ENCODE data around the gene ZNF581.

ZNF581 gene

DNA sequence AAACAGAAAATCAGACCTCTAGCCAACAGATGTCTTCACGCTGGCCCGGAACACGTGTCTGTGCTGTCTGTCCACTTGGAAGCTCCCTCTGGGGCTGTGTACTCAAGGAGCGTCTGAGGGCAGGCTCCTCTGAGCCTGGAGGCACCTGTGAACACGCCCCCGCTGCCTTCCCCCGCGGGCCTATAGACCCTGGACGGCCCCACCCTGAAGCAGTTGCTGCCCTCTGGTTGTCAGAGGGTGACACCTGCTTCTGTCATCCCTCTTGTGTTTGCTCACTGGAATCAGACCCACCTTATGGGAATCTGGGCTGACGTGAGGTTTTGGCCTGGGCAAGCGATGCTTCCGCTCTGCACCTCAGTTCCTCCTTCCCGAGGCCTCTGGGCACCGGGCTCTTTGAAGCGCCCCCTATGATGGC is 50.8 kb downstream of the ZNF581 start:
- H3K9me3 ChIP-seq (ENCODE audit: low read length): no peaks in the 10 kb centered on the region
- no peaks in the 10 kb centered on the region for H3K27me3 ChIP-seq (ENCODE audit: insufficient read depth, low read length)
- no peak overlapping the region for H3K9ac ChIP-seq (ENCODE audit: low read length)
- H3K4me2 ChIP-seq (ENCODE audit: low read length): no peak overlapping the region
- peaks cover 87% of the 10 kb centered on the region for H3K36me3 ChIP-seq (ENCODE audit: insufficient read depth, low read length)
- no peaks in the 10 kb centered on the region for H3F3A ChIP-seq (ENCODE audit: insufficient read depth, low read length)
- H3K27ac ChIP-seq (ENCODE audit: low read depth, low read length, poor library complexity, severe bottlenecking): no peak overlapping the region
- H3K9me2 ChIP-seq (ENCODE audit: low read depth, low read length): no peaks in the 10 kb centered on the region
- TF ChIP-seq EZH2 (IDR thresholded peaks at IDR 0.05; ENCODE audit: borderline replicate concordance, low read length): no peak
- TF ChIP-seq, protein P1, sequence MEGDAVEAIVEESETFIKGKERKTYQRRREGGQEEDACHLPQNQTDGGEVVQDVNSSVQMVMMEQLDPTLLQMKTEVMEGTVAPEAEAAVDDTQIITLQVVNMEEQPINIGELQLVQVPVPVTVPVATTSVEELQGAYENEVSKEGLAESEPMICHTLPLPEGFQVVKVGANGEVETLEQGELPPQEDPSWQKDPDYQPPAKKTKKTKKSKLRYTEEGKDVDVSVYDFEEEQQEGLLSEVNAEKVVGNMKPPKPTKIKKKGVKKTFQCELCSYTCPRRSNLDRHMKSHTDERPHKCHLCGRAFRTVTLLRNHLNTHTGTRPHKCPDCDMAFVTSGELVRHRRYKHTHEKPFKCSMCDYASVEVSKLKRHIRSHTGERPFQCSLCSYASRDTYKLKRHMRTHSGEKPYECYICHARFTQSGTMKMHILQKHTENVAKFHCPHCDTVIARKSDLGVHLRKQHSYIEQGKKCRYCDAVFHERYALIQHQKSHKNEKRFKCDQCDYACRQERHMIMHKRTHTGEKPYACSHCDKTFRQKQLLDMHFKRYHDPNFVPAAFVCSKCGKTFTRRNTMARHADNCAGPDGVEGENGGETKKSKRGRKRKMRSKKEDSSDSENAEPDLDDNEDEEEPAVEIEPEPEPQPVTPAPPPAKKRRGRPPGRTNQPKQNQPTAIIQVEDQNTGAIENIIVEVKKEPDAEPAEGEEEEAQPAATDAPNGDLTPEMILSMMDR (IDR thresholded peaks at IDR 0.05; ENCODE audit: low read length): no peak
- no peaks in the 10 kb centered on the region for H3K4me1 ChIP-seq (ENCODE audit: insufficient read depth, low read length, severe bottlenecking)
- H3K79me2 ChIP-seq (ENCODE audit: insufficient read depth, low read length): no peaks in the 10 kb centered on the region
- H3K4me3 ChIP-seq (ENCODE audit: low read depth, low read length, poor library complexity, severe bottlenecking): no peak overlapping the region
- H4K20me1 ChIP-seq (ENCODE audit: insufficient read depth, low read length): no peaks in the 10 kb centered on the region
- H2AFZ ChIP-seq (ENCODE audit: low read length): no peak overlapping the region

DNA sequence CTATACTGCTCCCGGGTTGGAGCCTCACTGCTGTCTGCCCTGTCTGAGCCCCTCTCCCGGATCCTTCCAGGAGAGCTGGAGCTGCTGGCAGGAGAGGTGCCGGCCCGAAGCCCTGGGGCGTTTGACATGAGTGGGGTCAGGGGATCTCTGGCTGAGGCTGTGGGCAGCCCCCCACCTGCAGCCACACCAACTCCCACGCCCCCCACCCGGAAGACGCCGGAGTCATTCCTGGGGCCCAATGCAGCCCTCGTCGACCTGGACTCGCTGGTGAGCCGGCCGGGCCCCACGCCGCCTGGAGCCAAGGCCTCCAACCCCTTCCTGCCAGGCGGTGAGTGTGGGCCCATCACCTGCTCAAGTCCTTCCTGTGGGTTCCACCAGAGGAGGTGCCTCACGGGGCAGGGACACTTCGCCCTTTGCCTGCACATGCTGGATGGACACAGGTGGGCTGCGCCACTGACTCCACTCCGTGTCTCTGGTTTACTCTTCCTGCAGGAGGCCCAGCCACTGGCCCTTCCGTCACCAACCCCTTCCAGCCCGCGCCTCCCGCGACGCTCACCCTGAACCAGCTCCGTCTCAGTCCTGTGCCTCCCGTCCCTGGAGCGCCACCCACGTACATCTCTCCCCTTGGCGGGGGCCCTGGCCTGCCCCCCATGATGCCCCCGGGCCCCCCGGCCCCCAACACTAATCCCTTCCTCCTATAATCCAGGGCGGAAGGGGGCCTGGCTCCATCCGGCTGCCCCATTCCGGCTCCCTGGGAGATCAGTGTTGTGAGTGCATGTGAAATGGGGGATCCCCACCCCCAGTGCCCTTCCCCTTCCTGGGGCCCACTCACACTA is 51.4 kb downstream of the ZNF581 start:
- Histone ChIP-seq H4K20me1 (ENCODE audit: insufficient read depth, low read length) (no peaks in the 10 kb centered on the region), H3K79me2 (ENCODE audit: insufficient read depth, low read length) (no peaks in the 10 kb centered on the region), H3K27ac (ENCODE audit: low read depth, low read length, poor library complexity, severe bottlenecking) (no peak overlapping the region), H3K4me1 (ENCODE audit: insufficient read depth, low read length, severe bottlenecking) (no peaks in the 10 kb centered on the region), H3K4me2 (ENCODE audit: low read length) (no peak overlapping the region), H3K36me3 (ENCODE audit: insufficient read depth, low read length) (peaks cover 86% of the 10 kb centered on the region), H3K27me3 (ENCODE audit: insufficient read depth, low read length) (no peaks in the 10 kb centered on the region), H3K9me3 (ENCODE audit: low read length) (no peaks in the 10 kb centered on the region), H3K9me2 (ENCODE audit: low read depth, low read length) (no peaks in the 10 kb centered on the region), H2AFZ (ENCODE audit: low read length) (no peak overlapping the region), H3F3A (ENCODE audit: insufficient read depth, low read length) (no peaks in the 10 kb centered on the region), H3K9ac (ENCODE audit: low read length) (no peak overlapping the region), H3K4me3 (ENCODE audit: low read depth, low read length, poor library complexity, severe bottlenecking) (no peak overlapping the region)
- TF ChIP-seq, protein P1 (IDR thresholded peaks at IDR 0.05; ENCODE audit: low read length): no peak
- TF ChIP-seq EZH2 (IDR thresholded peaks at IDR 0.05; ENCODE audit: borderline replicate concordance, low read length): no peak
